IMR-90 (cell line): ENCODE data around the gene ASCL5. TPM values are rescaled to one million over a fixed set of nuclear protein-coding genes. Genes with fewer than 3 reads are reported as not detected.

ENCODE experiments used
- ATAC-seq: fragments of 200-7000 bp; cut with Tn5 transposase; 2 replicates; pipeline ENCODE4 v1.9.1; 2020; ENCODE audit warnings: low read depth, mild to moderate bottlenecking, moderate library complexity
- BruUV-seq: library from RNA; stranded (reverse); fragments of 400-500 nt; replicated peaks from 2 replicates; lab custom pipeline; 2021; lab: Mats Ljungman, UMichigan
- CTCF ChIA-PET: fragments of 300-600 bp; formaldehyde crosslinking; extraction: SDS; loops from one replicate; lab custom pipeline; 2021; ENCODE audit warnings: antibody characterized with exemption; lab: Yijun Ruan, JAX
- POLR2A ChIA-PET: fragments of 300-600 bp; sonication (Branson Sonifier 250); formaldehyde crosslinking; loops from one replicate; lab custom pipeline; 2022; ENCODE audit warnings: antibody characterized with exemption; ENCODE audit not compliant: unreplicated experiment; lab: Charles Lee
- DNase-seq: peaks from one replicate; pipeline ENCODE4 v3.0.0; 2013
- H2AFZ ChIP-seq: replicated peaks from 2 replicates; pipeline ENCODE3; 2013; ENCODE audit warnings: low read length, mild to moderate bottlenecking; ENCODE audit not compliant: poor library complexity
- H2AK5ac ChIP-seq: 2 replicates; pipeline ENCODE4 v1.6.1; 2013; ENCODE audit warnings: low read depth, low read length, inconsistent platforms
- H2AK9ac ChIP-seq: replicated peaks from 2 replicates; pipeline ENCODE3; 2013; ENCODE audit warnings: mild to moderate bottlenecking, low read depth, low read length, moderate library complexity; ENCODE audit not compliant: poor library complexity
- H2BK120ac ChIP-seq: 2 replicates; pipeline ENCODE4 v1.6.1; 2013; ENCODE audit warnings: low read depth, low read length, inconsistent platforms
- H2BK15ac ChIP-seq: 3 replicates; pipeline ENCODE4 v1.6.1; 2013; ENCODE audit warnings: low read depth, low read length, inconsistent platforms
- H2BK20ac ChIP-seq: 2 replicates; pipeline ENCODE4 v1.6.1; 2013; ENCODE audit warnings: low read depth, mild to moderate bottlenecking, inconsistent platforms, low read length, moderate library complexity
- H2BK5ac ChIP-seq: 2 replicates; pipeline ENCODE4 v1.6.1; 2013; ENCODE audit warnings: mild to moderate bottlenecking, low read depth, low read length, inconsistent platforms; ENCODE audit not compliant: poor library complexity, severe bottlenecking
- H3K14ac ChIP-seq: replicated peaks from 2 replicates; pipeline ENCODE4 v1.6.1; 2013; ENCODE audit warnings: low read depth, low read length, inconsistent platforms
- H3K18ac ChIP-seq: 2 replicates; pipeline ENCODE4 v1.6.1; 2013; ENCODE audit warnings: low read depth, low read length, control low read depth
- H3K23ac ChIP-seq: 2 replicates; pipeline ENCODE4 v1.6.1; 2013; ENCODE audit warnings: low read depth, low read length, inconsistent platforms
- H3K27ac ChIP-seq: 2 replicates; pipeline ENCODE4 v1.5.1; 2013; ENCODE audit warnings: mild to moderate bottlenecking, control low read depth, low read length; ENCODE audit not compliant: insufficient read depth
- H3K27me3 ChIP-seq: 2 replicates; pipeline ENCODE4 v1.6.1; 2013; ENCODE audit warnings: low read length; ENCODE audit not compliant: control insufficient read depth, insufficient read depth
- H3K36me3 ChIP-seq: 2 replicates; pipeline ENCODE4 v1.6.1; 2013; ENCODE audit warnings: low read length, mixed read lengths; ENCODE audit not compliant: control insufficient read depth, insufficient read depth
- H3K4ac ChIP-seq: 2 replicates; pipeline ENCODE4 v1.6.1; 2013; ENCODE audit warnings: low read depth, low read length, inconsistent platforms
- H3K4me1 ChIP-seq: 2 replicates; pipeline ENCODE4 v1.6.1; 2013; ENCODE audit warnings: low read length, mixed read lengths; ENCODE audit not compliant: control insufficient read depth, insufficient read depth
- H3K4me2 ChIP-seq: 2 replicates; pipeline ENCODE4 v1.6.1; 2013; ENCODE audit warnings: low read depth, mild to moderate bottlenecking, control low read depth, low read length, moderate library complexity
- H3K4me3 ChIP-seq: 2 replicates; pipeline ENCODE4 v1.5.1; 2013; ENCODE audit warnings: low read depth, mild to moderate bottlenecking, control low read depth, low read length, moderate library complexity; ENCODE audit not compliant: insufficient read depth
- H3K56ac ChIP-seq: 2 replicates; pipeline ENCODE4 v1.6.1; 2013; ENCODE audit warnings: low read length, inconsistent platforms; ENCODE audit not compliant: insufficient read depth; ENCODE audit errors: extremely low read depth
- H3K79me1 ChIP-seq, 2 experiments: 2 replicates each; pipeline ENCODE4 v1.6.1; 2013; ENCODE audit warnings: low read length in 2 of 2, inconsistent platforms in 1 of 2, low read depth in 1 of 2
- H3K9ac ChIP-seq: 2 replicates; pipeline ENCODE4 v1.6.1; 2013; ENCODE audit warnings: low read depth, low read length, control low read depth
- H3K9me1 ChIP-seq: 2 replicates; pipeline ENCODE4 v1.6.1; 2013; ENCODE audit warnings: low read length, inconsistent platforms; ENCODE audit not compliant: insufficient read depth
- H3K9me3 ChIP-seq: 2 replicates; pipeline ENCODE4 v1.6.1; 2013; ENCODE audit warnings: low read length; ENCODE audit not compliant: control insufficient read depth, insufficient read depth
- H4K20me1 ChIP-seq: 2 replicates; pipeline ENCODE4 v1.6.1; 2013; ENCODE audit warnings: low read length, inconsistent platforms; ENCODE audit not compliant: insufficient read depth
- H4K5ac ChIP-seq: 2 replicates; pipeline ENCODE4 v1.6.1; 2013; ENCODE audit warnings: mild to moderate bottlenecking, low read depth, low read length, control low read depth
- H4K8ac ChIP-seq, 2 experiments: 2 replicates each; pipeline ENCODE4 v1.6.1; 2013; ENCODE audit warnings: low read depth in 2 of 2, low read length in 2 of 2, control low read depth in 1 of 2, inconsistent platforms in 1 of 2
- H4K91ac ChIP-seq: 2 replicates; pipeline ENCODE4 v1.6.1; 2013; ENCODE audit warnings: low read depth, low read length, inconsistent platforms; ENCODE audit not compliant: insufficient read depth
- CEBPB ChIP-seq: IDR thresholded peaks from 2 replicates; pipeline ENCODE4 v1.6.1; 2012; ENCODE audit warnings: low read depth, low read length, improper control_type of control experiment
- CHD1 ChIP-seq: IDR thresholded peaks from 2 replicates; pipeline ENCODE4 v1.6.1; 2012; ENCODE audit warnings: low read depth, low read length, improper control_type of control experiment
- CTCF ChIP-seq: conservative IDR thresholded peaks from 2 replicates; pipeline ENCODE4 v1.5.1; 2012; ENCODE audit warnings: mild to moderate bottlenecking, low read depth, low read length, improper control_type of control experiment
- ELK1 ChIP-seq: fragments of 150-350 bp; IDR thresholded peaks from 2 replicates; pipeline ENCODE4 v1.6.1; 2016; ENCODE audit warnings: low read depth, mild to moderate bottlenecking, low read length, moderate library complexity, borderline replicate concordance
- FOS ChIP-seq: fragments of 150-350 bp; IDR thresholded peaks from 2 replicates; pipeline ENCODE4 v1.6.1; 2016; ENCODE audit warnings: low read depth, low read length
- MAZ ChIP-seq: IDR thresholded peaks from 2 replicates; pipeline ENCODE4 v1.6.1; 2012; ENCODE audit warnings: low read depth, mild to moderate bottlenecking, low read length, improper control_type of control experiment, moderate library complexity, borderline replicate concordance
- MXI1 ChIP-seq: IDR thresholded peaks from 2 replicates; pipeline ENCODE4 v1.6.1; 2012; ENCODE audit warnings: low read depth, mild to moderate bottlenecking, low read length, moderate library complexity, borderline replicate concordance
- NFE2L2 ChIP-seq: fragments of 150-350 bp; IDR thresholded peaks from 2 replicates; pipeline ENCODE4 v1.6.1; 2016; ENCODE audit warnings: low read depth, mild to moderate bottlenecking, low read length
- POLR2A ChIP-seq: IDR thresholded peaks from 2 replicates; pipeline ENCODE4 v1.6.1; 2012; ENCODE audit warnings: mild to moderate bottlenecking, low read depth, low read length
- RAD21 ChIP-seq: IDR thresholded peaks from 2 replicates; pipeline ENCODE4 v1.6.1; 2012; ENCODE audit warnings: low read length, improper control_type of control experiment
- RCOR1 ChIP-seq: IDR thresholded peaks from 2 replicates; pipeline ENCODE4 v1.6.1; 2012; ENCODE audit warnings: mild to moderate bottlenecking, low read length, improper control_type of control experiment; ENCODE audit not compliant: insufficient replicate concordance
- RFX5 ChIP-seq: IDR thresholded peaks from 2 replicates; pipeline ENCODE4 v1.8.0; 2012; ENCODE audit warnings: low read depth, mild to moderate bottlenecking, low read length, moderate library complexity
- SMC3 ChIP-seq: fragments of 150-350 bp; IDR thresholded peaks from 2 replicates; pipeline ENCODE4 v1.6.1; 2016; ENCODE audit warnings: low read depth, mild to moderate bottlenecking, antibody characterized with exemption, low read length, moderate library complexity
- USF2 ChIP-seq: fragments of 150-350 bp; IDR thresholded peaks from 2 replicates; pipeline ENCODE4 v1.6.1; 2017; ENCODE audit warnings: mild to moderate bottlenecking, antibody characterized with exemption, low read length, low read depth
- WGBS, 2 experiments: methylation state at CpG; one replicate each; pipeline versions ENCODE4 v1.1.5 to v1.1.7; 2013; ENCODE audit warnings: missing lambda C conversion rate in 2 of 2; ENCODE audit not compliant: insufficient read length in 1 of 2; ENCODE audit errors: extremely low coverage in 2 of 2; 5-methylcytosine and 5-hydroxymethylcytosine counted together
- dilution Hi-C: fragments of 300-500 bp; cut with HindIII; formaldehyde crosslinking; loops from one replicate; pipeline ENCODE4 v1.14.3; 2018; ENCODE audit warnings: low sequenced_read_pairs; ENCODE audit not compliant: unreplicated experiment
- in situ Hi-C: fragments of 300-500 bp; cut with MboI; formaldehyde crosslinking; loops from 3 replicates; pipeline ENCODE4 v1.14.3; 2019; ENCODE audit warnings: low sequenced_read_pairs, inconsistent platforms, mixed read lengths
- intact Hi-C: fragments of 100-400 bp; cut with micrococcal nuclease; formaldehyde crosslinking; loops from 2 replicates; pipeline ENCODE4 v1.10.0; 2022
- polyA plus RNA-seq, 3 experiments: library from polyadenylated mRNA; depleted of rRNA; stranded (reverse); fragments of >200 nt; gene quantifications; 2 replicates each; pipeline ENCODE4 v1.2.3, GENCODE V29; 2012; ENCODE audit warnings: low replicate concordance in 1 of 3
- total RNA-seq: library from RNA; depleted of rRNA; stranded (reverse); fragments of >200 nt; gene quantifications from 2 replicates; pipeline ENCODE4 v1.2.3, GENCODE V29; 2012

The ASCL5 gene
- total and polyA plus RNA-seq, 2 of the 4 experiments (the other 2 are of a cell fraction) = not detected

- H3K27ac ChIP-seq = no peak overlapping the region
- H3K4me1 ChIP-seq = no peaks in the 10 kb centered on the region
- DNase-seq = no peak
- no CpG with 5 or more reads among the region's 1 CpG for WGBS, 2 experiments
- in situ Hi-C loops = no loop called here
- CTCF ChIA-PET = no interaction called here
- no peak for TF ChIP-seq USF2
- TF ChIP-seq POLR2A = no peak
- no peak for TF ChIP-seq FOS
- no peak for TF ChIP-seq MXI1
- TF ChIP-seq CHD1 = no peak
- no peak for TF ChIP-seq RFX5
- no peak for TF ChIP-seq RAD21
- no peak for TF ChIP-seq MAZ
- TF ChIP-seq CEBPB = no peak
- TF ChIP-seq RCOR1 = no peak
- no peak for TF ChIP-seq NFE2L2
- TF ChIP-seq SMC3 = no peak
- no peak for TF ChIP-seq ELK1
- no peak for TF ChIP-seq CTCF
- no peak overlapping the region for H4K5ac ChIP-seq
- dilution Hi-C loops = no loop called here
- no peak overlapping the region for H3K4me3 ChIP-seq
- H2BK20ac ChIP-seq = no peak overlapping the region
- no peak for ATAC-seq
- no peaks in the 10 kb centered on the region for H3K79me1 ChIP-seq
- no peak overlapping the region for H2AK9ac ChIP-seq
- BruUV-seq = no TSS peak
- H2AK5ac ChIP-seq = no peak overlapping the region
- no peak overlapping the region for H3K4me2 ChIP-seq
- H3K27me3 ChIP-seq = peaks cover 66% of the 10 kb centered on the region
- no peak overlapping the region for H2BK120ac ChIP-seq
- no peaks in the 10 kb centered on the region for H4K20me1 ChIP-seq
- no peak overlapping the region for H3K4ac ChIP-seq
- POLR2A ChIA-PET = no interaction called here
- no peak overlapping the region for H2BK15ac ChIP-seq
- H2BK5ac ChIP-seq = no peak overlapping the region
- H2AFZ ChIP-seq = no peak overlapping the region
- H3K18ac ChIP-seq = no peak overlapping the region
- no peaks in the 10 kb centered on the region for H3K9me3 ChIP-seq
- H3K56ac ChIP-seq = no peak overlapping the region
- H4K91ac ChIP-seq = no peak overlapping the region
- no peak overlapping the region for H4K8ac ChIP-seq
- intact Hi-C loops = no loop called here
- no peak overlapping the region for H3K14ac ChIP-seq
- no peaks in the 10 kb centered on the region for H3K9me1 ChIP-seq
- H3K23ac ChIP-seq = no peak overlapping the region
- H3K9ac ChIP-seq = no peak overlapping the region
- no peaks in the 10 kb centered on the region for H3K36me3 ChIP-seq
These were observed 18.4 kb downstream of the ASCL5 start for GRCh38 chr1:201108614-201109013.
